GM10266 (cell line): ENCODE results near the gene CLUH.

Experiments
- DNase-seq: peaks from one replicate; pipeline ENCODE4 v3.0.0; 2012; ENCODE audit errors: extremely low spot score
- CTCF ChIP-seq: IDR thresholded peaks from 2 replicates; pipeline ENCODE4 v1.5.1; 2012; ENCODE audit warnings: mild to moderate bottlenecking, low read depth; ENCODE audit not compliant: control insufficient read depth, insufficient read depth; ENCODE audit errors: missing control alignments

CLUH gene

GRCh38 chr17:2694381-2695242 lies 17.0 kb downstream of the CLUH start:
- DNase-seq: peak; percentile 27

GRCh38 chr17:2693561-2694380 lies 17.8 kb downstream of the CLUH start:
- DNase-seq: peak; percentile 29

More at GRCh38 chr17:2694381-2695242, 17.0 kb downstream of the CLUH start:
- TF ChIP-seq CTCF: no peak

GRCh38 chr17:2692781-2693135 lies 18.8 kb downstream of the CLUH start:
- TF ChIP-seq CTCF: no peak
- no peak for DNase-seq

More at GRCh38 chr17:2693561-2694380, 17.8 kb downstream of the CLUH start:
- no peak for TF ChIP-seq CTCF

GRCh38 chr17:2691965-2692780 lies 19.4 kb downstream of the CLUH start:
- DNase-seq: peak; percentile 14
- TF ChIP-seq CTCF: no peak

- peak; percentile 23 for DNase-seq
- TF ChIP-seq CTCF: no peak
Observed at GRCh38 chr17:2691069-2691871, 20.3 kb downstream of the CLUH start.

- peak; percentile 29 for DNase-seq
- no peak for TF ChIP-seq CTCF
Observed at GRCh38 chr17:2690165-2691068, 21.1 kb downstream of the CLUH start.
